GM23248 (cell line): Measurements from ENCODE around the gene ODC1.

Experiments
- EZH2 ChIP-seq: fragments of 200-600 bp; sonication (generic); IDR thresholded peaks from 2 replicates; pipeline ENCODE4 v1.6.1; 2018; ENCODE audit warnings: antibody characterized with exemption, mild to moderate bottlenecking; ENCODE audit not compliant: insufficient read depth, poor library complexity, severe bottlenecking
- EZH2phosphoT487 ChIP-seq: fragments of 200-600 bp; sonication (generic); IDR thresholded peaks from 2 replicates; pipeline ENCODE4 v1.6.1; 2018; ENCODE audit warnings: antibody characterized with exemption, moderate library complexity, mild to moderate bottlenecking, low read depth; ENCODE audit not compliant: insufficient read depth

- TF ChIP-seq EZH2phosphoT487 (no peak), EZH2 (no peak)
Measured at GRCh38 chr2:10398496-10398895, 49.6 kb downstream of the ODC1 start.
